KMS-11 (cell line): ENCODE measurements around the gene MLEC.
"Not testable (repeated sequence)": the region's sequence is repeated elsewhere in the genome, so short reads cannot be mapped to it uniquely, and the experiment has no call there.

Experiments
- H2AFZ ChIP-seq: fragments of 200-600 bp; sonication (generic); 2 replicates; pipeline ENCODE4 v1.6.1; 2016; ENCODE audit warnings: antibody characterized with exemption, mixed run types, low read depth
- H3K27ac ChIP-seq: fragments of 200-600 bp; sonication (generic); 2 replicates; pipeline ENCODE4 v1.6.1; 2016; ENCODE audit warnings: mild to moderate bottlenecking, mixed run types
- H3K27me3 ChIP-seq: fragments of 200-600 bp; sonication (generic); 2 replicates; pipeline ENCODE4 v1.6.1; 2017; ENCODE audit warnings: mild to moderate bottlenecking, low read depth, mixed run types, moderate library complexity; ENCODE audit not compliant: insufficient read depth
- H3K36me3 ChIP-seq: fragments of 200-600 bp; sonication (generic); 2 replicates; pipeline ENCODE4 v1.6.1; 2017; ENCODE audit warnings: mild to moderate bottlenecking, mixed run types; ENCODE audit not compliant: insufficient read depth
- H3K4me1 ChIP-seq: fragments of 200-600 bp; sonication (generic); 2 replicates; pipeline ENCODE4 v1.6.1; 2016; ENCODE audit warnings: mild to moderate bottlenecking, low read depth, mixed run types; ENCODE audit not compliant: poor library complexity, severe bottlenecking
- H3K4me2 ChIP-seq: fragments of 200-600 bp; sonication (generic); 2 replicates; pipeline ENCODE4 v1.7.0; 2016; ENCODE audit warnings: mild to moderate bottlenecking, mixed run types
- H3K4me3 ChIP-seq: fragments of 200-600 bp; sonication (generic); IDR thresholded peaks from 2 replicates; pipeline ENCODE4 v1.6.1; 2017; ENCODE audit warnings: low read depth, low read length, mixed read lengths; ENCODE audit not compliant: insufficient read depth
- H3K79me2 ChIP-seq: fragments of 200-600 bp; sonication (generic); 2 replicates; pipeline ENCODE4 v1.6.1; 2016; ENCODE audit warnings: low read depth, mixed run types; ENCODE audit not compliant: insufficient read depth
- H3K9ac ChIP-seq: fragments of 200-600 bp; sonication (generic); 2 replicates; pipeline ENCODE4 v1.6.1; 2016; ENCODE audit warnings: mild to moderate bottlenecking, mixed run types
- H4K20me1 ChIP-seq: fragments of 200-600 bp; sonication (generic); 2 replicates; pipeline ENCODE4 v1.6.1; 2016; ENCODE audit warnings: mild to moderate bottlenecking, mixed run types; ENCODE audit not compliant: insufficient read depth
- CTCF ChIP-seq: fragments of 200-600 bp; sonication (generic); conservative IDR thresholded peaks from 2 replicates; pipeline ENCODE4 v1.6.1; 2017; ENCODE audit warnings: low read depth, mild to moderate bottlenecking, antibody characterized with exemption, low read length, moderate library complexity, mixed read lengths

The MLEC gene

GRCh38 chr12:120666571-120667390, 20.2 kb upstream of the MLEC start:
- no peak overlapping the region for H3K9ac ChIP-seq
- no peak overlapping the region for H3K27ac ChIP-seq
- no peaks in the 10 kb centered on the region for H4K20me1 ChIP-seq
- no peak overlapping the region for H3K4me2 ChIP-seq
- no peak overlapping the region for H3K4me3 ChIP-seq
- no peaks in the 10 kb centered on the region for H3K79me2 ChIP-seq
- no peak for TF ChIP-seq CTCF
- no peaks in the 10 kb centered on the region for H3K36me3 ChIP-seq
- no peaks in the 10 kb centered on the region for H3K4me1 ChIP-seq
- no peak overlapping the region for H2AFZ ChIP-seq
- no peaks in the 10 kb centered on the region for H3K27me3 ChIP-seq

GRCh38 chr12:120668091-120668867, 18.7 kb upstream of the MLEC start:
- H2AFZ ChIP-seq: no peak overlapping the region
- H3K36me3 ChIP-seq: no peaks in the 10 kb centered on the region
- H3K4me3 ChIP-seq: no peak overlapping the region
- no peak for TF ChIP-seq CTCF
- no peaks in the 10 kb centered on the region for H3K27me3 ChIP-seq
- no peak overlapping the region for H3K27ac ChIP-seq
- H3K79me2 ChIP-seq: no peaks in the 10 kb centered on the region
- H4K20me1 ChIP-seq: no peaks in the 10 kb centered on the region
- H3K4me1 ChIP-seq: no peaks in the 10 kb centered on the region
- H3K9ac ChIP-seq: no peak overlapping the region
- H3K4me2 ChIP-seq: no peak overlapping the region

- H3K9ac ChIP-seq: no peak overlapping the region
- no peaks in the 10 kb centered on the region for H3K27me3 ChIP-seq
- H3K4me2 ChIP-seq: no peak overlapping the region
- H3K36me3 ChIP-seq: no peaks in the 10 kb centered on the region
- no peak overlapping the region for H2AFZ ChIP-seq
- H3K4me3 ChIP-seq: no peak overlapping the region
- H3K79me2 ChIP-seq: no peaks in the 10 kb centered on the region
- no peaks in the 10 kb centered on the region for H3K4me1 ChIP-seq
- no peaks in the 10 kb centered on the region for H4K20me1 ChIP-seq
- no peak overlapping the region for H3K27ac ChIP-seq
- no peak for TF ChIP-seq CTCF
These were observed 17.8 kb upstream of the MLEC start for GRCh38 chr12:120668868-120669840.

- not testable (repeated sequence) for H2AFZ ChIP-seq, H4K20me1 ChIP-seq, H3K9ac ChIP-seq, H3K27ac ChIP-seq, H3K4me1 ChIP-seq, H3K27me3 ChIP-seq, H3K4me2 ChIP-seq, H3K4me3 ChIP-seq, H3K79me2 ChIP-seq, H3K36me3 ChIP-seq
These were observed 16.7 kb upstream of the MLEC start for GRCh38 chr12:120670237-120670636.
